GM10266 (cell line): ENCODE results near the gene PLEKHG5.

Source experiments
- DNase-seq: peaks from one replicate; pipeline ENCODE4 v3.0.0; 2012; ENCODE audit errors: extremely low spot score
- TF ChIP-seq, protein P1 (sequence below): IDR thresholded peaks from 2 replicates; pipeline ENCODE4 v1.5.1; 2012; ENCODE audit warnings: mild to moderate bottlenecking, low read depth; ENCODE audit not compliant: control insufficient read depth, insufficient read depth; ENCODE audit errors: missing control alignments

The PLEKHG5 gene

DNA sequence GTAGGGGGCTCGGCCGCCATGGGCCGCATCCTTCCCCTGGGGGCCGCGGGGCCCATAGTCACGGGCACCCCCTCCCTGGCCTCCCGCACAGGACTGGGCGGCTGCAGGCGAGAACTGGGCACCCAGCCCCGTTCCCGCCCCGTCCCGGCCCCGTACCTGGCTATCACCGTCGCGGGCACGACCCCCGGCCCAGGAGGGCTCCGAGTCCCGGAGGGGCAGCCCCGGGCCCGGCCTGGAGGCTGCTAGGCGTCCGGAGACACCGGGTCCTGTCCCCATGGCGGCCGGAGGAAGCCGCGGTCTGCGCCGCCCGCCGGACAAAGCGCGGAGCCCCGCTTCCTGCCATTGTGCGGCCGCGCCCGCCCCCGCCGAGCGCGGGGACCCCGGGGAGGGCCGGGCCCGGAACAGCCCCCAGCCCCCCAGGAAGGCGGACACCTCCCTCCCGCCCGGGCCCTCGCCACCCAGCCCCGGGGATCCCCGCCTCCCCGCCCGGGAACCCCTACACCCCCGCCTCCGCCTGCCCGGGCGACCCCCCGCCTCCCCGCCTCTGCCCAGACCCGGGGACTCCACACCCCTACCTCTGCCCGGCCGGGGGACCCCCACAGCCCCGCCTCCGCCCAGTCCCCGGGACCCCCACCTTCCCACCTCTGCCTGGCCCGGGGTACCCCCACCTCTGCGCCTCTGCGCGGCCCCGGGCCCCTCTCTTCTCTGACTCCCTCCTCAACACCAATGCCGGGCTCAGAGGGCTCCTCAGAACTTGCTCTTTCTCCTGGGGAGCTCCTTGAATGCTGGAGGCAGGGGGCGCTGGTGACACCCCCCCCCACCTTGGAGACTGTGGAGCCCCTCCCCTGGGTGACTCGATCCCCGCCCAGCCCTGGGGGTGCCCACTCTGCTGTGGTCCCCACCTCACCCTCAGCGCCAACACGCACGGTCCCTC, 6.0 kb downstream of the PLEKHG5 start:
- no peak for DNase-seq
- TF ChIP-seq, protein P1, sequence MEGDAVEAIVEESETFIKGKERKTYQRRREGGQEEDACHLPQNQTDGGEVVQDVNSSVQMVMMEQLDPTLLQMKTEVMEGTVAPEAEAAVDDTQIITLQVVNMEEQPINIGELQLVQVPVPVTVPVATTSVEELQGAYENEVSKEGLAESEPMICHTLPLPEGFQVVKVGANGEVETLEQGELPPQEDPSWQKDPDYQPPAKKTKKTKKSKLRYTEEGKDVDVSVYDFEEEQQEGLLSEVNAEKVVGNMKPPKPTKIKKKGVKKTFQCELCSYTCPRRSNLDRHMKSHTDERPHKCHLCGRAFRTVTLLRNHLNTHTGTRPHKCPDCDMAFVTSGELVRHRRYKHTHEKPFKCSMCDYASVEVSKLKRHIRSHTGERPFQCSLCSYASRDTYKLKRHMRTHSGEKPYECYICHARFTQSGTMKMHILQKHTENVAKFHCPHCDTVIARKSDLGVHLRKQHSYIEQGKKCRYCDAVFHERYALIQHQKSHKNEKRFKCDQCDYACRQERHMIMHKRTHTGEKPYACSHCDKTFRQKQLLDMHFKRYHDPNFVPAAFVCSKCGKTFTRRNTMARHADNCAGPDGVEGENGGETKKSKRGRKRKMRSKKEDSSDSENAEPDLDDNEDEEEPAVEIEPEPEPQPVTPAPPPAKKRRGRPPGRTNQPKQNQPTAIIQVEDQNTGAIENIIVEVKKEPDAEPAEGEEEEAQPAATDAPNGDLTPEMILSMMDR = no peak

DNA sequence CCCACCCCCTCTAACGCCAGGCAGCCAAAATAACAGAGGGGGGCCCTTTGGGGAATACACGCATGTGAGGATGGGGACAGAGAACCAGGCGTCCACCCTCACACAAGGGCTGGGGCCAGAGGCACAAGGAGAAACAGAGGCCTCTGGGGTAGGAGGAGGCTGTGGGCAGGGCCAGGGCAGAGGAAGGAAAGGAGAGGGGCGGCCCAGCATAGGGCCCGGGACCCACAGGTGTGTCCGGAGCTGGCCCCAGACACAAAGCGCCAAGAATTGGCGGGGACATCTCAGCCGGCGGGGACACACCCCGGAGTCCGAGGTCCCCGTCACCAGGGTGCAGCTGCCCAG, 6.7 kb downstream of the PLEKHG5 start:
- TF ChIP-seq, protein P1 = no peak
- DNase-seq = no peak

DNA sequence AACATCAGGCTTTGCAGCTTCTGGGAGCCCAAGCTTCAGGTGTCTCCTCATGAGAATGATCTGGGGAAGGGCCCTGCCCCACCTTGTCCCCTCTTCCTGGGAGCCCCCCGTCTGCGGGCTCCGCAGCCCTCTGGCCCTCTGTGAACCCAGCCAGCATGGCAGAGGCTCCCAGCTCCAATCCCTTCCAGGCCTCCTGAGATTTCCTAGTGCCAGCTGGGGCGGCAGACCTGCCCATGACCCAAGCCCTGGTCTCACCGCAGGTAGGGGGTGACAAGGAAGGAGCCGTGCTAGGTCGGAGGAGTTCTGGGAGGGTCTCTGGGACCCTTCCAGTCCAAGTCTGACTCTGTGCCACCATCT, 7.7 kb downstream of the PLEKHG5 start:
- TF ChIP-seq, protein P1 = no peak
- no peak for DNase-seq

DNA sequence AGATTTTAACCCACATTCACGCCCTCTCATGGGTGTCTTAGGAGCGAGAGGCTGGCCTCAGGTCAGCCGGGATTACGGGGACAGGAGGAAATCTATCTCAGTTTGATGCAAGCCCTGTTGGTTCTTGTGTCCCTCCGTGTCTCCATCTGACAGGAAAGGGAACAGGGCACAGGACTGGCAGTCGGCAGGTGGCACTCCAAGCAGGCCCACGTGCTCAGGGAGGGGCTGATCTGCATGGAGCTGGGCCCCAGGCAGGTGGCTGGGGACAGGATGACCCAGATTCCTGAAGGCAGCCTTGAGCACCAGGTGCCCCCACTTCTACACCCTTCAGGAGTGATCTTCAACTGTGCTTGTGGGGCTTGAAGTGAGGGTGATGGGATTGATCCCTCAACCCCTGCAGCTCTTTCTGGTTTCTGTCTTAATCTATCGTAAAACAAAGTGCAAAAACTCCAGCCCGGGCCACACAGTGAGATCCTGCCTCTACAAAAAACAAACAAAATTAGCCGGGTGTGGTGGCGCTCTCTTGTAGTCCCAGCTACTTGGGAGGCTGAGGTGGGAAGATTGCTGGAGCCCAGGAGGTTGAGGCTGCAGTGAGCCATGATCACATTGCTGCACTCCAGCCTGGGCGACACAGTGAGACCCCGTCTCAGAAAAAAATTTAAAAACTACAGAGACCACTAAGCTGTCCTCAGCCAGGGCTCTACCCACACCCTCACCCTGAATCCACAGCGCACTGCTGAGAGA, 8.3 kb downstream of the PLEKHG5 start:
- TF ChIP-seq, protein P1 = no peak
- no peak for DNase-seq

- TF ChIP-seq, protein P1 = no peak
- DNase-seq = no peak
Measured at GRCh38 chr1:6481820-6482219, 9.6 kb downstream of the PLEKHG5 start.

- DNase-seq = no peak
Measured at GRCh38 chr1:6477039-6477820, 14.2 kb downstream of the PLEKHG5 start.

More at GRCh38 chr1:6477039-6477820, 14.2 kb downstream of the PLEKHG5 start:
- TF ChIP-seq, protein P1 = no peak
